Left lobe of liver (tissue), 2 donors: ENCODE measurements around the gene UNCX. TPM values are rescaled to one million over a fixed set of nuclear protein-coding genes. Genes with fewer than 3 reads are reported as not detected.
"Not testable (repeated sequence)": the region's sequence is repeated elsewhere in the genome, so short reads cannot be mapped to it uniquely, and the experiment has no call there.

ENCODE experiments used
- ATAC-seq: fragments of 200-7000 bp; cut with Tn5 transposase; one replicate; pipeline ENCODE4 v1.9.1; 2020; ENCODE audit warnings: mild to moderate bottlenecking, moderate library complexity
- DNase-seq: peaks from one replicate; pipeline ENCODE4 v3.0.0-alpha.2; 2020; ENCODE audit warnings: low spot score
- total RNA-seq: library from RNA; stranded (reverse); gene quantifications from one replicate; pipeline ENCODE4 v1.2.1, GENCODE V29; 2021
- donor health status: DM: no; HTN: no; CAD: no; lungs with moderate emphysema.
- donor health status: DM: no; HTN: yes; CAD: no.

Gene UNCX
- total RNA-seq, 1 donor from 2014 or later, result not detected

DNA sequence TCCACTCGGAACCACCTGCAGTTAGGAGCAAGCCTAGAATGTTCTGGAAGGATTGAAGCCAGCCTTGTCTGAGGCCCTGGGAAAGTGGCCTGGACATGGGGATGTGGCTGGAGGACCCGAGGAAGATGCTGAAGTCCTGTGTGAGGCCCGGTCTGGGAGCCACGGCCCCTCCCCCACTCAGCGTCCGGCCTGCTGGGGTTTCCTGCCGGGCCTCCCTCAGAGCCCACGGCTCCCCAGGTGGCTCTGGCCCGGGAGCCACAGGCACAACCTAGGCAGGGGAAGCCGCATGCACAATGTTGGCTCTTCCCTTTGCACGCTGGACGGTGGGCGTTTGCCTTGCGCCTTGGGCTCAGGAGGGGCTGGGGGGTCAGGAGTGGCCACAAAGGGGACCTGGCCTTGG lies 39.0 kb downstream of the UNCX start:
- no peak for DNase-seq
- ATAC-seq, result no peak

DNA sequence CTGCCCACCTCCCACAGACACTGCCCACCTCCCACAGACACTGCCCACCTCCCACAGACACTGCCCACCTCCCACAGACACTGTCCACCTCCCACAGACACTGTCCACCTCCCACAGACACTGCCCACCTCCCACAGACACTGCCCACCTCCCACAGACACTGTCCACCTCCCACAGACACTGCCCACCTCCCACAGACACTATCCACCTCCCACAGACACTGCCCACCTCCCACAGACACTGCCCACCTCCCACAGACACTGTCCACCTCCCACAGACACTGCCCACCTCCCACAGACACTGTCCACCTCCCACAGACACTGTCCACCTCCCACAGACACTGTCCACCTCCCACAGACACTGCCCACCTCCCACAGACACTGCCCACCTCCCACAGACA lies 39.5 kb downstream of the UNCX start:
- DNase-seq, result not testable (repeated sequence)

DNA sequence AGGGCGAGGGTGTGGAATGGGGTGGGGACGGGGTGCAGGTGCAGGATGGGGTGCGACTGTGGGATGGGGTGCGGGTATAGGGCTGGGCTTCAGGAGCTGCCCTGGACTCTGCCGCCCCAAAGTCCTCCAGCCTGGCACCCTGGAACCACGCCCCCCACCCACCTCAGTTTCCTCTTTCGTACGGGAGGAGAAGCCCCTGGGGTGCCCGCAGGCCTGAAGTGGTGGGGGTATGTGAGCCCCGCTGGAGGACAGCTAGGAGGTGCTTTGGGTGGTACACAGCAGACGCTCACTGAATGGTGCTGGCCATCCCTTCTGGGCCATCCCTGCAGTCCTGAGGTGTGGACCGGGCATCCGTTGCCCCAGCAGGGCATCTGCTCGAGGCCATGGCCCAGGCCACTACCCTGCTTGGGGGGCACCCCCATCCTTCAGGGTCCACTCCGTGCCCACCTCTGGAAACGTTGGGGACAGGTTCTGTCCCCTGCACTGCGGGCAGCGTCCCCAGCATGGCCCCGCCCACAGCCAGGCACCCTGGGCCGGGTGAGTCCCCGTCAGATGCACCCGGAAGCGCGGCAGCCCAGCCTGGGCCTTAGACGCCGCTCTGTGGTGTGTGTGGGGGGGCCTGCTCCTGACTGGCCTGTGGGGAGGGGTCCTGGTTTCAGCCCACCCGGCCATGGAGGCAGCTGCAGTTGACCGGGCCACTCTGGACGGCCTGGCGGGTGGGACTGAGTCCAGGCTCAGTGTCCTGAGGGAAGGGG lies 41.6 kb downstream of the UNCX start:
- no peak for DNase-seq
- ATAC-seq, result no peak

More for the DNA sequence above, 39.5 kb downstream of the UNCX start:
- ATAC-seq, result not testable (repeated sequence)

DNA sequence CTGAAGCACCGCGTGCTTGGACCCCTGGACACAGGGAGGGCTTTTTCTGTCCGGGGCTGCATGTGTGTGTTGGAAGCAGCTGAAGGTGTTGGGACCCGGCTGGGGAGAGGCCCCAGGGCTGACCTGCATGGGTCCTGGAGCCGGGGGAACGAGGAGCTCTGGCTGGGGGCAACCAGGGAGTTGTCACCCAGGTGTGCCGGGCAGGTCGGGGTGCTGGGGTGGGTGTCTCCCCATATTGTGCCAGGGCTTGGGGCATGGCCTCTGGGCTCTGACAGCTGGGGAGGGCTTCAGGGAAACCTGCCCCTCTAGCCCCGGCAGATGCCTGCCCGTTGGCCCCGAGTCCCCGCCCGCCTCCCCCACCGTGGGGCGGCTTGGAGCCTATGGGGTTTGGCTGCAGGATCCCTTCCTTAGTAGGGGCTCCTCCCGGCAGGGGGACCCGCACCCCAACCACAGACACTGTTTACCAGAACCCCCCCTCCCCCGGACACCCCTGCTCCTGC lies 42.3 kb downstream of the UNCX start:
- ATAC-seq (no peak), DNase-seq (no peak)

DNA sequence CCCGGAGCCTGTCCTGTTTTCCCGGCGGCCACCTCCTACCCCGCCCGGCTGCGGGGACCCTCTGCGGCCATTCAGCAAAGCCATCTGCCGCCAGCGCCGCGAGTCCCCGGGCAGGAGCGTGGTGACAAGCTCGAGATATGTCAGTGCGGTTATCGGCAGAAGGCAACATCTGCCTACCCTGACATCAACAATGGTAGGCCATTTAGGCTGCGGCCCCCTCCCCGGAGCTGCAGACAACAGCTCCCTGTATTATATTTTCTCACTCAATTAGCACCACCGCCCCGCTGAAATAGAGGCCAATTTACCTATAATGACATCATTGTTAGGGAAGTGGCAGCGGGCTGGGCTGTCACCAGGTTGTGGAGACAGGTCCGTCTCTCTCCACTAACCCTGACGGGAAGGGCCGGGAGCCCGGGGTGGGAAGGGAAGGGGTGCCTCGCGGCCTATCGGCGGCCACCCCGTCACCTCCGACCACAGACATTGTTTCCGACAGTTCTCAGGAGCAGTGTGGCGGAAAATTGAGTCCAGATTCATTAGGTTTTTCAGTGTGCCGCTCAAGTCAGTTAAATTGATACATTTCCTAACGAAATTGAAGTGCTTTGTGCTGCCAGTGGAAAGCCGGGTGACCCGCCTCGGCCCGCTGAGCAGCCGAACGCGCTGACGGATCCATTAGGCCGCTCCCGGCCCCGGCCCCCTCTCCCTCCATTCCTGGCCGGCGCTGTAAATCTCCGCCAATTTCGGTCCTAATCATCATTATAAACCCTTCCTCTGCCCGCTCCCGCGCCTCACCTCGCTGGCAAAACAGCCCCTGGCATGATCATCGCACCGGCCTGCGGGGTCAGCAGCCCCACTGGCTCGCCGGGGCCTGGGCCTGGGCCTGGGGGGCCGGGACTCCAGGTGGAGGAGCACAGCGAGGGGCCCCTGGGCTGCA lies 43.0 kb downstream of the UNCX start:
- DNase-seq (no peak), ATAC-seq (no peak)

DNA sequence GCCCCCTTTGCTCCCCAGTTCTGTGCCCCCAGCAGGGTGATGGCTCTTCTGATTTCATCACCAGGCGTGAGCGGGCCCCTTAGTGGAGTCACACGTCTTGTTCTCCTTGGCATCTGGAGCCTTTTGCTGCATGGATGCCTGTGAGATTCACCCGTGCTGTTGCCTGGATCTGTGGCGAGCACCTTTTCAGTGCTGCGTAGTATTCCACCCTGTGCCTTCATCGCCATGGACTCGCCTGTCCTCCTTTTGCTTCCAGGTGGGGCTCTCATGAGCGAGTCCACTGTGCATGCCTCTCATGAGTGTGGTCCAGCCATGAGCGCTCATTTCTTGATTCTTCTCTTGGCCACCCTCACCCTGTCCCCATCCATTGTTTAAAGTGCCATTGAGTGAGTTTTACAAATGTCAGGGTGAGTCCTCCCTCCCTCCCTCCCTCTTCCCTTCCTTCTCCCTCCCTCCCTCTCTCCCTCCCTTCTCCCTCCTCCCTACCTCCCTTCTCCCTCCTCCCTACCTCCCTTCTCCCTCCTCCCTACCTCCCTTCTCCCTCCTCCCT lies 44.0 kb downstream of the UNCX start:
- DNase-seq, result no peak
- ATAC-seq, result no peak

DNA sequence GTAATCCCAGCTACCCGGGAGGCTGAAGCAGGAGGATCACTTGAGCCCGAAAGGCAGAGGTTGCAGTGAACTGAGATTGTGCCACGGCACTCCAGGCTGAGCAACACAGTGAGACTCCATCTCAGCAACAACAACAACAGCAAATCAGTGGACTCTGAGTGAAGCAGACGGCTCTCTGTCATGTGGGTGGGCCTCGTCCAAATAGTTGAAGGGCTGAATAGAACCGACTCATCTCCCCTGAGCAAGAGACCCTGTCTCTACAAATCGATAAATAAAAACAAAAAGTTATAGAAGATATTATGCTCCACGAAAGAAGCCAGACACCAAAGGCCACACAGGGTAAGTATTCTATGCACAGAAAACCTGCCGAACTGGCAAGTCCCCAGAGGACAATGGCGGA lies 45.9 kb downstream of the UNCX start:
- DNase-seq (no peak), ATAC-seq (no peak)

DNA sequence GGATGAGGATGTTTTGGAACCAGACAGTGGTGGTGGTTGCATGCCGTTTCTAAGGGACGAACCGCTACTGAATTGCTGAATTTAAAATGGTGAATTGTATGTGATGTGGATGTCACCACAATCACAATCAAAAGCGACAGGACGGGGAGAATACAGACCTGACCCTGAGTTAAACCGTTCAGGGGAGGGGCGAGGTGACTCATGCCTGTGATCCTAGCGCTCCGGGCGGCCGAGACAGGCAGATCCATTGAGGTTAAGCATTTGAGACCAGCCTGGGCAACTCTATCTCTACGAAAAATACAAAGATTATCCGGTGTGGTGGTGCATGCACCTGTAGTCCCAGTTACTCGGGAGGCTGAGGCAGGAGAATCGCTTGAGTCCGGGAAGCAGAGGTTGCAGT lies 46.4 kb downstream of the UNCX start:
- no peak for ATAC-seq
- no peak for DNase-seq

DNA sequence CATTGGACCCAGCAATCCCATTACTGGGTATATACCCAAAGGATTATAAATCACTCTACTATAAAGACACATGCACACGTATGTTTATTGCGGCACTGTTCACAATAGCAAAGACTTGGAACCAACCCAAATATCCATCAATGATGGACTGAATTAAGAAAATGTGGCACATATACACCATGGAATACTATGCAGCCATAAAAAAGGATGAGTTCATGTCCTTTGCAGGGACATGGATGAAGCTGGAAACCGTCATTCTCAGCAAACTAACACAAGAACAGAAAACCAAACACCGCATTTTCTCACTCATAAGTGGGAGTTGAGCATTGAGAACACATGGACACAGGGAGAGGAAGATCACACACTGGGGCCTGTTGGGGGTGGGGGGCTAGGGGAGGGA lies 47.2 kb downstream of the UNCX start:
- not testable (repeated sequence) for DNase-seq, ATAC-seq

DNA sequence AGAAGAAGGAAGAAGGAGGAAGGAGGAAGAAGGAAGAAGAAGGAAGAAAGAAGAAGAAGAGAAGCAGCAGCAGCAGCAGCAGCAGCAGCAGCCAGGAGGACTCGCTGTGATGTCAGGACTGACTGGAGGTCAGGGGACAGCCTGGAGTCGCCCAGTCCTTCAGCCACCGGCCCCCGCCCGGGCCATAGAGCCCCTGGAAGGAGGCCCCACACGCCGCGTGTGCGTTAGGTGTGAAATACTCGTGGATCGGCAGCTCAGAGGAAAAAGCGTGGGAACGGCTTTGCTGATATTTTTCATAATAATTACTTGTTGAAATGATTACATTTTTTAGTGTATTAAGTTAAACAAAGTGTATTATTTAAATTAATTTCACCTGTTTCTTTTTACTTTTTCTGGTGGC lies 48.4 kb downstream of the UNCX start:
- ATAC-seq, result no peak
- DNase-seq, result no peak

DNA sequence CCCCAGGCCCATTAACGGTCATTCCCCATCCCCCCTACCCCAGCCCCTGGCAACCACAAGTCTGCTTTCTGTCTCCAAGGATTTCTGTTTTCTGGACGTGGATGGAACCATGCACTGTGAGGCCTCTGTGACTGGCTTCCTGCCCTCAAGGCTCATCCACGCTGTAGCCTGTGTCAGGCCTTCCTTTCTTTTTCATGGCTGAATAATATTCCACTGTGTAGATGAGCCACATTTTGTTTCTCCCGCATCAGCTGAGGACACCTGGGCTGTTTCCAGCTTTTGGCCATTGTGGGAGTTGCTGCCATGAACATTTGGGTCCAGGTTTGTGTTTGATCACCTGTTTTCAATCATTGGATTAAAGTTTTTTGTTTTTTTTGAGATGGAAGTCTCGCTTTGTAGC lies 50.0 kb downstream of the UNCX start:
- DNase-seq, result no peak
- ATAC-seq, result no peak

DNA sequence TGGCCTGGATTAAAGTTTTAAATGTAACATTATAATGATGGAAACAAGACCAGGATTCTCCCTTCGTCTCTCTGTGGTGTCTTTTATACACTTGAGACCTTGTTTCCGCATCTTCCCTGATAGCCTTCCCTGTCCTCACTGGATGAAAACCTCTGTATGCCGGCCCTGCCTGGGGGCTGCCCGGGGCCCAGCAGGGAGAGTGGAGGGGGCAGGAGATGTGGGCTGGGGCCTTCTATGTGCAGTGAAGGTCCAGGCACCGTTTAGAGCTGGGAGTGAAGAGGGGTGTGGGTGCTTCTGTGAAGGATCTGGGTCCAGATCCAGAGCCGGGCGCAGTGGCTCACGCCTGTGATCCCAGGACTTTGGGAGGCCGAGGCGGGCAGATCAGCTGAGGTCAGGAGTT lies 50.7 kb downstream of the UNCX start:
- ATAC-seq, result no peak

DNA sequence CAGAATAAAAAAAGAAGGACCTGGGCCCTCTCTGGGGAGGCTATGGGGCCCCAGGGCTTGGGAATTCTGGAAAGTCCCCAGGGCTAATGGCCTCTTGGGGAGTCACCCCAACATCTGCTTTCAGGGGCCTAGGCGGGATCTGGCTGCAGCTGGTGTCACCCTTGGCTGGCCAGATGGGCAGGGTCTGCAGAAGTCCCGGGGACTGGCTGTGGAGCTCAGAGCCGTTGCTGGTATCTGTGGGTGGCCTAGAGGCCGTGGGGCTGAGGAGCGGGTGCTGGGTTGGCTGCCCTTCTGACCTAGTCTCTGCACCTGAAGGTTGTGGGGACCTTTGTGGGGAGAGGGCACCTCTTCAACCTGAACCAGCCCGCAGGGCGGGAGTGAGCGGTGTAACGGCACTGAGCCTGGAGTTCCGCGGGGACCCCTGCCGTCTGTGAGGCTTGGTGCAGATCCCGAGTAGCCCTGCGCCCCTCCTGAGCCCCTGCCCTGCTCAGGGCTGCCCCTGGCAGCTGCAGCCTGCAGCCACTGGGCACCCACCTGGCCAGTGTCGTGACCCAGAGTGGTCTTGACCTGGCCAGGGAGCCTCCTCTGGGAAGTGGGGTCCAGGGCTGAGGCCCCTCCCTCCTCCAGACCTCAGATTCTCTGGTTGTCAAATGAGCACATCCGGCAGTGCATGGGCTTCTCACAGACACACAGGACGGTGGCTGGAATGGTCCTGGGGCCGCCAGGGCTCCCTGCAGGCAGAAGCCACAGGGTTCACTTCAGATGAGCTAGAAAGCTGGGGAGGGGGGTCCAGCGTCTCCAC lies 51.5 kb downstream of the UNCX start:
- DNase-seq, result no peak
- no peak for ATAC-seq

More for the DNA sequence above, 50.7 kb downstream of the UNCX start:
- no peak for DNase-seq

DNA sequence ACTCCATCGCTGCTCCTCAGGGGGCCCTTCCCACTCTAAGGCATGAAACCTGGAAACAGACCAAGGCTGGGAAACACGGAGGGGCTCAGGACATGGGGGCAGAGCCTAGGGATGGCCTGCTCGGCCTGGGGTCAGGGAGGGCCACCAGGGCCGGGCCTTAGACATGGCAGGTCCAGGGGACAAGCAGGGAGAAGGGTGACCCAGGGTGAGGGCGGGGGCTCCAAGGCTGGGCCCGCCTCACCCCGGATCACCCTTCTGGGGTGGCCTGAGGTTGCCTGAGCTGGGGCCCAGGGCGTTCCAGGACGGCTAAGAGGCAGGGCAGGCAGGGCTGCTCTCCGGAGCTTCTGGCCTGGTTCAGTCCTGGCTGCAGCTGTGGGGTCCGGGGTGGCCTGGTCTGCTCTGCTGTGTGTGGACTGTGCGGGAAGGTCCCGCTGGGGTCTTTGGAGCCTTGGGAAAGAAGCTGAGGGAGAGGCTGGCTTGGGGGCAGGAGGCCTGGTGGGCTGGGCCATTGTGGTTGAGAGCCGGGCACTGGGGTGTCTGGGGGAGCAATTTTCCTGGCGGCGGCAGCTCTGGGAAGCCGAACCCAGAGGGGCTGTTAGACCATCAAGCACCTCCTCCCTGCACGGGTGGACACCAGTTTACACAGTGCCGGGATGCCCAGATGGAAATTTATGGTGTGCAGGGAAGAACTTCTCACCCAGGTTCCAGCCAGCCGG lies 52.2 kb downstream of the UNCX start:
- ATAC-seq, result no peak
- DNase-seq, result no peak

DNA sequence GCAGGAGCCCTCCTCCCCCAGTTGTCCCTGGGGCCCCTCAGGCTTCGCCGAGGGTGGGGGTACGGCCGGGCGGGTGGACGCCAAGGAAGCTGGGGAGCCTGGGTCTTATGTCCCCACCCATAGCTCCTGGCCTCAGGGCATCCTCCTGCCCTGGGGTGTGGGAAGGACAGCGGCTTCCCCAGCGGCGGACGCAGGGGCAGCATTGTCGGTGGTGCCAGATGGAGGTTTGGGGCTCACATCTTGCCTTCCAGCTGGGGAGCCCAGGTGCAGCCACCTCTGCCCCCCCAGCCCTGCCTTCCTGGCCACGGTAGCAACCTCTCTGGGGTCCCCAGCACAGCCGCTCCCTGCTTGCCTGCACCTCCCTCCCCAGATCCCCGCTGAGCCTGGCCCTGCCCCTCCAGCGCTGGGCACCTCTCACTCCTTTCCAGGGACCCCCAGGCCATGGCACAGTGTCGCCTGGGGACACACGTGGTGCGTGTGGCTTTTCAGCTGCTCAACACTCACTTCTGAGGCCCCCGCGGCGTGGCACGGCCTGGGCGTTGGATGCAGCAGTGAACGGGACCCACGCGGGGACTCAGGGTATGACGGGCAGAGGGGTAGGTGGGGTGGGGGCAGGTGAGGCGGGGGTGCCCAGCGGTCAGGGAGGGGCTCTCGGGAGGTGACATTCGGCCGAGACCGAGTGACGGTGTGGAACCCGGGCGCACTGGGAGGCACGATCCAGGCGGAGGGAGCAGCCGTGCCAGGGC lies 53.1 kb downstream of the UNCX start:
- DNase-seq, result no peak
- ATAC-seq, result no peak
